ENCODE results near the gene MCTP1.
"Not testable (repeated sequence)": the region's sequence is repeated elsewhere in the genome, so short reads cannot be mapped to it uniquely, and the experiment has no call there.

The MCTP1 gene

DNA sequence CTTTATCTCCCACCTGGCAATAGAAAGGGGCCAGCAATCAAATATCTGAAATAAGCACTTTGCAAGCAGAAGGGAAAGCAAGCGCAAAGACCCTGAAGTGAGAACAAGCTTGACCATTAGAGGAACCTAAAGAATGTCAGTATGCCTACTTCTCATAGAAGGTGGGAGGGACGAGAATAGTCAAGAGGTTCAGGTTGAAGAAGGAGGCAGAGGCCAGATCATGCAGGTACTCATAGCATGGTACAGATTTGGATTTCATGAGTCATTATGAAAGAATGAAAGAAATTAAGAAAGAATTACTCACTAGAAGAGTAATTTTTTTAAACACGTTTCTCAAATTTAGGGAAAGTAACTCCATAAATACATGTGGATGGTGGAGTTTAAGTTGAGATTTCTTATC is 33.7 kb downstream of the MCTP1 start:
- no peak for DNase-seq (ENCODE audit: low spot score)

DNA sequence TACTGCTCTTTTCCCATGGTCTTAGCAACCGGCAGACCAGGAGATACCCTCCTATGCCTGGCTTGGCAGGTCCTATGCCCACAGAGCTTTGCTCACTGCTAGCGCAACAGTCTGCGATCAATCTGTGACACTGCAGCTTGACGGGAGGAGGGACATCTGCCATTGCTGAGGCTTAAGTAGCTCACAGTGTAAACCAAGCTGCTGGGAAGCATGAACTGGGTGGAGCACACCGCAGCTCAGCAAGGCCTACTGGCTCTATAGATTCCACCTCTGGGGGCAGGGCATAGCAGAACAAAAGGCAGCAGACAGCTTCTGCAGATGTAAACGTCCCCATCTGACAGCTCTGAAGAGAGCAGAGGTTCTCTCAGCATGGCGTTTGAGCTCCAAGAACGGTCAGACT is 40.4 kb downstream of the MCTP1 start:
- no peak for DNase-seq (ENCODE audit: low spot score)

DNA sequence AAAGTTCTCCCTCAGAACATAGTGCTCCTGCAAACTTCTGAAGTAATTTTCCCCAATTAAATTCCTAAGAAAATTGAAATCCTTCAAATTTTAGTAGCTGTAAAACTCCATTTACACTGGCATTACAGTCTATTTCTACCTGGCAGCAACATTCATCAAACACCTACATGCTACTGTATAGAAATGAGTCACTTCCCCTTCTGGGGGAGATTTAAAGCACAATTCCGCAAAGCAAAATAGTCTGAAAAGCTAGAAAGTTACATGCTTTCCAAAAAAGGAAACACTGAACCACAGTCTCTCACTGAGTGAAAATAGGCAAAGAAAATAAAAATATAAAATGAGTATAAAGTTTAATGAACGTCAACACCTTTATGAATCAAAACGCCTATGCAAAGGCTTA is 43.3 kb downstream of the MCTP1 start:
- no peak for DNase-seq (ENCODE audit: low spot score)

DNA sequence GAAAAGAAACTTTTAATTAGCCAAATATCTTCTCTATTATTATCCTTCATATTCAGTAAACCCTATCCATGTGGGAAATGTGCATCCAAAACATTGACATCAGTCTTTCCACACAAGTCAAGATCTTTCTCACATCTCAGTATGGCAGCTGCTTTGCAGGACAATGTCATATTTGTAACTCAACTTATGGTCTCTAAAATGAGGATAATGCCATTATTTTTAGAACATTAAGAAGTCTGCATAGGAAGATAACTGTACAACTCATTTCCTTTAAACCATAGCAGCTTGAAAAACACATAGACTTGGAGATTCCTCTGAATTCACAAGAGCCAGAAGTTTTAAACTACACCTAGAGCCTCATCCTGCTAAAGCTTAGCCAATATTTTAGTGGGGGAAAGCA is 43.7 kb downstream of the MCTP1 start:
- DNase-seq (ENCODE audit: low spot score): no peak

DNA sequence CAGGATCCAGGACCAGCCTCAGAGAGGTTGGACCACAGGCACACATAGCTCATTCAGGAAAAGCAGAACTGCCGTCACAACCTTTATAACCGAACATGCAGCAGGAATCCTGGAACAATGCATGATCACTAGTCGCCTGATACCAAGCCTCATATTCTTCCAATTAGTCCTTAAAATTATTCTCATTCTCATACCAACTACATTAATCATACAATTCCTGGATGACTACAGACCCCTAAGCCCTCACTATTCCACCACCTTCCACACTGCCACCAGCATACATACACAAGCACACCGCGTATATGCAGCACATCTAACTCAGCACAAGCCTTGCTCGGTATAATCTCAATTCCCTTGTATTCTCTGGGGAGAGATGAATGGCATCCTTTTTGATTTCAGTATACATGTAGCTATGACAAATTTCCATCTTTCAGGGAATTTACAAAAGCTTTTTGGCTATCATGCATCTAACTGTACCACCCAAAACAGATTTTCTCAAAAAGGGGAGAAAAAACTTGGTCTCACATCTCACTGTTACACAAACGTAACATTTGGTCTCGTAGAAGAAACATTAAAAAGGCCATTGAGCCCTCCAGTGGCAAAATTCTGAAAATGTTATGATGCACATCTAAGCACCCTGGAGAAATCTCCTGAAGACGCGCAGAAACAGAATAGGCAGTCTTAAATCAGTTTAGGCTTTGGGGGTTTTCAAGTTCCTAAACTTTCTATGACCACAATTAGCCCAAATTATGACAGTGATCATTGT is 46.2 kb downstream of the MCTP1 start:
- no peak for DNase-seq (ENCODE audit: low spot score)

DNA sequence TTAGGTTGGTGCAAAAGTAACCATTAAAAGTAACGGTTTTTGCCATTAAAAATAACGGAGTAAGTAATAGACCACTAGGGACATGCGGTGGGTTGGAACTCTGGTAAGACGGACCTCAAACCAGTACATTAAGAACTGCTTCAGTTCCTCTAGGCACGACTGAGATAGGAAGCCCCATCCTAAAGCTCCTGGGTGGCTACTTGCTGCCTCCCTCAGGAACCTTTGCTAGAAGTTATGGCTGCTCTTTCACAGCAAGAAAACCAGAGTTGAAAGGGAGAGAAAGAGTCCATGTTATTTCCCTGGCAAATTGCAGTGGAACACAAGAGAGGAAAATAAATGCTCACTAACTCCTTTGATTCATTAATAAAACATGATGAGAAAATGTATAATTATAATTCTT is 47.6 kb downstream of the MCTP1 start:
- no peak for DNase-seq (ENCODE audit: low spot score)

DNA sequence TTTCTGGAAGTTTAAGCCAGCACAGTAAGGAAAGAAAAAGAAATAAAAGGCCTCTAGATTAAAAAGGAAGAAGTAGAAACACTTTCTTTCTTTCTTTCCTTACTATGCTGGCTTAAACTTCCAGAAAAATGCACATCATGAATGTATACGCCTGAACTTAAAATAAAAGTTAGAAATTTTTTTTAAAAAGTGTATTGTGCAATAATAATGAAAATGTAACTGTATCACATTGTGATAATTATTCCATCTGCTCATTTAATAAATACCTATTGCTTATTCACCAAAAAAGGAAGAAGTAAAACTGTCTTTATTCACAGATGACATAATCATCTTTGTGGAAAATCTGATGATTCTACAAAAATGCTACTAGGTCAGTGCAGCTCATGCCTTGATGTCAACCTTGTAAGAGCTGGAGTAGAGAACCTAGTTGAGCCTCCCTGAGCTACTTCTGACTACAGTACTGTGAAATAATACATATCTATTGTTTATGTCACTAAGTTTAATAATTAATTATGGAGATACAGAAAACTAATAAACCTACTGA is 49.4 kb downstream of the MCTP1 start:
- no peak for DNase-seq (ENCODE audit: low spot score)

DNA sequence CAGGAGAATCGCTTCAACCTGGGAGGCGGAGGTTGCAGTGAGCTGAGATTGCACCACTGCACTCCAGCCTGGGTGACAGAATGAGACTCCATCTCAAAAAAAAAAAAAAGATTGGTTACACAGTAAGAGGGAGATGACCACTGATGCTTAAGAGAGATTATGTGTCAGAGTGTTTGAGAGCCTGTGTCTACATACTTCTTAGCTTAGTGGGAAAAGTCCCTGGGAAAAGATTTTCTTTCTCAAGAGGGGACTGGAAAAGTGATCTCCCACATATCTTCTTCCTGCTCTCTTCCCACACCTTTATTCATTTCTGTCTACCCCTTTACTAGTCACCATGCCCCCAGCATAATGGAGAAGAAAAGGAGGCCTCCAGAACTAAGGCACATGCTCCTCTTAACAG is 55.2 kb downstream of the MCTP1 start:
- DNase-seq (ENCODE audit: low spot score): no peak

- no peak for DNase-seq (ENCODE audit: low spot score)
Observed at GRCh38 chr5:95224701-95225459, 60.0 kb downstream of the MCTP1 start.

DNA sequence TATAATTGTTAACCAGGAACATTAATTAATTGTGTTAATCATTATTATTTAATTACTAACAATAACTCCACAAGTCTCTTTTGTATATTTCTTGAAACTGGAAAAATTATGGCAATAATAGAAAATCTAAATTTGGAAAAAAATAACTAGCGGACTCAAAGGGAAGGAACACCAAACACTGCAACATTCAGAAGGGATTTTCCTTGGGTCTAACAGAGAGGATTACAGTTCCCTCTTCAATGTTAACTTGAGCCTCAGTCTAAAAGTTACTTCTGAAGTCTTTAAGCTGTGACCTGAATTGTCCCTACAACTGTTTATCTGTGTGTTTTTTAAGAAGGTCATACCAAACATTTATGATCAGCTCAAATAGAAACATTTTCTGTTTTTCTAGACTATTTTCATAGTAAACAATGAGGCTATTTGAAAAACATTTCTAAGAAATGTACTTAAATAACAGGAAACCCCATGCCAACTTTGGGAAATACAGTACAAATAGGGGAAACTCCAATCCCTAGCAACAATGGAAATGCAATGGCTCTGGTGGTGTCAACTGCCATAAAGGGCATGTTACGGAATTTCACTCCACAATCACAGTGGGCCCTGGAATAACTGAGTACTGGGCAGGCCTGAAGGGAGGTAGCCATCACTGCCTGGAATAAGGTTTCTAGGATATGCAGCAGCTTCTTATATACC is 61.2 kb downstream of the MCTP1 start:
- no peak for DNase-seq (ENCODE audit: low spot score)

- no peak for DNase-seq (ENCODE audit: low spot score)
Observed at GRCh38 chr5:95222836-95223235, 62.1 kb downstream of the MCTP1 start.

DNA sequence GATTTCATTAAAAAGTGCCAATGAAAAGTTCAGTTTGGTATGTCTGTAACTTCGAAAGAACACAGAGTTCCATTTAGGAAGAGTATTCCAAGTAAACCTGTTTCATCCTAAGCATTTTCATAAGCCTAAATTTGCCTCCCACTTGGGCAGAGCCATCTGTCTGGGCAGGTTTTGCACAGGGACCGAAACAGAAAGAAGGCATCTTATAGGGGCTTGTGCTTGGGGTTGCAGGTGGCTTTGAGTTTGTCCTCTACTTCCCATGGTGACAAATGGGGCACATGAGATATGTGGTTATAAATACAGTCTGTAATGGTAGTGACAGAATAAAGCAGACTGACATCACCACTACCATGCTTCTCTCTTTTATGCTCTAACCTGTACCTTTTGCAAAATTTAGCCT is 63.7 kb downstream of the MCTP1 start:
- no peak for DNase-seq (ENCODE audit: low spot score)

GRCh38 chr5:95220381-95220780 is 64.5 kb downstream of the MCTP1 start:
- DNase-seq (ENCODE audit: low spot score): no peak

- no peak for DNase-seq (ENCODE audit: low spot score)
Observed at GRCh38 chr5:95219411-95219810, 65.5 kb downstream of the MCTP1 start.

GRCh38 chr5:95217881-95218280 is 67.0 kb downstream of the MCTP1 start:
- DNase-seq (ENCODE audit: low spot score): no peak

DNA sequence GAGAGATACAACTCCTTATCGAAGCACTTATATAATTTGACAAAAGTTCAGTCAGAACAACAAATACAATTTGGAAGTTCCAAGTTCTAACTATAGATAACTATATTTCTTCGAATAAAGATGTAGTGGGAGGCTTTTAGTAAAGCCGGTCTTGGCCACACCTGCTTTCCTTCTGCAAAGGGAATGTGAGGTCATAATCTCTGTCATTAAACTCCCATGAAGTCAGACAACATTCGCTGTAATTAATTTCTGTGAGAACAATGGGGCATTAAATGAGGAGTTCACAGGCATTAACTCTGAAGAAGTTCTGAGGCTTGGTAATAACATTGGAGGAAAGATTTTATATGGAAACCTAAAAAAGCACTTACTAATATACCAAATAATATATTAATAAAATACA is 67.5 kb downstream of the MCTP1 start:
- no peak for DNase-seq (ENCODE audit: low spot score)

DNA sequence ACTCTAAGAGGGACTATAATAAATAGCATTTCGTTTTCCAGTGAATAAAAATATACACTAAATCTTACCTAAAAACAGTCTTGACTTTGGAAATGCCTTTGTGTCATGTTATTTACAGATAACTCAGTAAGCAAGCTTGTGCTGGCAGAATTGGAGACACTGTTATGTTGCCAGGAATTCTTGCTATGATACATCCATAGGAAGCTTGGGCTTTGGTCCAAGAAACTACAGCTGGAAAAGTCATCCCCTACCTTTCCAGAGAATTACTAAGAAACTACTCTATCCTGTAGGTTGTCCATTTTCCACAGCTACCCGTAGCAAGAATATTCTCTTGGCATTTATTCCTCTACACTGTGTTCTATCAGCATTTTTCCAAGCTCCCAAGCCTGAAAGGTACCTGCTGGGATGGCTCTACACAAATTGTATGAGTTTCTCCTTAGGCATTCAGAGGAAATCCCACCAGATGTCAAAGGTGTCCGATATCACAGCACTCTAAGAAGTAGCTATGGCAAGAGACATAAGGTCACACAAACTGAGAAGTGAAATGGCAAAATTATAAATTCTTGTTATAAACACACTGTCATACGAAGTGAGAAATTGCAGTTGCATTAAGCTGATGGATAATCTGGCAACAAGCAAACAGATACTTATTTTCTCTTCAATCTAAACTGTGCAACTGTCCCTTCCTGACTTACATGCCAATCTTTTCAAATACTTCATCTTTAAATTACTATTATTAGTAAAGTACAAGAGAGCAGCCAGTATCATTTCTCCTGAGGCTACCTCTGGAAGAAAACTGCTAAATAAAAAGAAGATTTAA is 68.5 kb downstream of the MCTP1 start:
- no peak for DNase-seq (ENCODE audit: low spot score)

DNA sequence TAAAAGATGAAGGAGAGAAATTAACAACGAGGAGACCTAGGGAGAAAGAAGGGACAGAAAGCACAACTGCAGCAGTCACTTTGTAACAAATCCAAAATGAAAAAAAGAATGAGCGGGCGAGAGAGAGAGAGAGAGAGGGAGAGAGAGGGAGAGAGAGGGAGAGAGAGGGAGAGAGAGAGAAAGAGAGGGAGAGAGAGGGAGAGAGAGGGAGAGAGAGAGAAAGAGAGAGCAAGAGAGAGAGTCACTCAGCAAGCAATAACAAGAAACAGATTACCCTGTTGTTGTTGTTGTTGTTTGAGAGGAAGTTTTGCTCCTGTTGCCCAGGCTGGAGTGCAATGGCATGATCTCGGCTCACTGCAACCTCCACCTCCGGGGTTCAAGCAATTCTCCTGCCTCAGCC is 77.1 kb downstream of the MCTP1 start:
- not testable (repeated sequence) for DNase-seq (ENCODE audit: low spot score)

DNA sequence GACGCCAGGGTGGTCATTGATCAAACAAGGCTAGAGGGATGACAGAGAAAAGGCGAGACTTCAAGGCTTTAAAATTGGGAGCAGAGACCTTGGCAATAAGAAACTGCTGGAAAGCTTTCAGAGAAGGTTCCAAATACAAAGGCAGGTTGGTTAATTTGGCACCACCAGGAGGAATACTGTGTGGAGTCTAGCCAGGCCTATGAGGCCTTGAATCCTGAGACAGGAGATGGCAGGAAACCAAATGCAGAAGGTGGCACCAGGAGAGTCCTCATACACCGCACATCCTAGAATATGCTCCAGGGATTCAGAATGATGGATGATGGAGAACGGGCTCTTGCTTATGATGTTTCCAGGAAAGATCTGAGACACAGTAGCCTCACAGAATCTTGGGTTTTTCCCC is 90.0 kb downstream of the MCTP1 start:
- DNase-seq (ENCODE audit: low spot score): no peak

- no peak for DNase-seq (ENCODE audit: low spot score)
Observed at GRCh38 chr5:95191330-95191729, 93.6 kb downstream of the MCTP1 start.

DNA sequence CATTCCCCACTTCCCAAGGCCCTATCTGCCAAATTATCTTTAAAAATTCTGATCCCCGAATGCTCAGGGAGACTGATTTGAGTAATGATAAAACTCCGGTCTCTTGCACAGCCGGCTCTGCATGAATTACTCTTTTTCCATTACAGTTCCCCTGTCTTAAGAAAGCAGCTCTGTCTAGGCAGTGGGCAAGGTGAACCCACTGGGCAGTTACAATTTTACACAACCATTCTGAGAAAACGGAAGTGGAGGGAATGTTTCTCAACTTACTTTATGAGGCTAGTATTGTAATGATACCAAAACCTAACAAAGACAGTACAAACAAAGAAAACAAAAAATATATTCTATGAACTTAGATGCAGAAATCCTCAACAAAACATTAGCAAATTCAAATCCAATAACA is 100.0 kb downstream of the MCTP1 start:
- no peak for DNase-seq (ENCODE audit: low spot score)

DNA sequence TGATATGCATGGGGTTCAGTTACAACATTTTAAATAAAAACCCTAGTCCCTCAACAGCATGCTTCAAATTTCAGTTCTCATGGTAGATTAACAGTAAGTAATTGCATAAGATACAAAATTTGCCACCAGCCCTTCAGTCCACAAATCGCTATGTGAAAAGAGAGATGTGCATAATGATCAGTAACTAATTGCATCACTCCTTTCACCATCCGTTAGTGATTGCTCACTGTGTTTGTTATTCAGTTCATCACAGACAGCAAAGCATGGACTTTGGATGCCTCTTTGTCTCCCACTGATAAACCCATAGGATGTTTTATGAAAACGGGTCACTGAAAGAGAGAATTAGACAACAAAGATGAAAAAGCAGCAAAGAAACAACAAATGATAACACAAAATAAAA is 103.2 kb downstream of the MCTP1 start:
- DNase-seq (ENCODE audit: low spot score): no peak

Data from ecto neural progenitor cell (in vitro differentiated cells).